H1 (cell line): Measurements from ENCODE around the gene PAX7.

ENCODE experiments used
- CHD2 ChIP-seq: IDR thresholded peaks from 2 replicates; pipeline ENCODE4 v1.6.1; 2012; ENCODE audit warnings: low read length, improper control_type of control experiment
- EZH2 ChIP-seq: fragments of 200-600 bp; sonication (generic); IDR thresholded peaks from 2 replicates; pipeline ENCODE4 v1.7.1; 2012; ENCODE audit warnings: low read depth, mild to moderate bottlenecking, moderate library complexity, low read length, inconsistent platforms; ENCODE audit not compliant: severe bottlenecking
- GABPA ChIP-seq: IDR thresholded peaks from 2 replicates; pipeline ENCODE4 v1.6.1; 2011; ENCODE audit warnings: mild to moderate bottlenecking, low read length, moderate library complexity, borderline replicate concordance; ENCODE audit not compliant: insufficient read depth
- HDAC2 ChIP-seq, 2 experiments: fragments of 300-600 bp in 1 of 2; sonication (generic) in 1 of 2; IDR thresholded peaks; 2 replicates each; pipeline ENCODE4 v1.6.1; 2011 to 2012; ENCODE audit warnings: low read depth in 2 of 2, low read length in 2 of 2, mild to moderate bottlenecking in 2 of 2, moderate library complexity in 2 of 2, borderline replicate concordance in 1 of 2, inconsistent platforms in 1 of 2
- MAFK ChIP-seq: IDR thresholded peaks from 2 replicates; pipeline ENCODE4 v1.6.1; 2012; ENCODE audit warnings: low read depth, mild to moderate bottlenecking, improper control_type of control experiment, low read length
- MAX ChIP-seq: IDR thresholded peaks from 2 replicates; pipeline ENCODE4 v1.6.1; 2012; ENCODE audit warnings: inconsistent platforms
- POLR2A ChIP-seq, 2 experiments: IDR thresholded peaks; 1 replicate in 1 of 2; 2 replicates in 1 of 2; pipeline ENCODE4 v1.6.1; 2011; ENCODE audit warnings: low read depth in 2 of 2, low read length in 2 of 2, mild to moderate bottlenecking in 2 of 2; ENCODE audit errors: control extremely low read depth in 1 of 2
- POLR2AphosphoS5 ChIP-seq: IDR thresholded peaks from 2 replicates; pipeline ENCODE4 v1.6.1; 2011; ENCODE audit warnings: low read depth, low read length
- RAD21 ChIP-seq, 2 experiments: IDR thresholded peaks in 1 of 2; conservative IDR thresholded peaks in 1 of 2; 2 replicates each; pipeline ENCODE4 v1.6.1; 2011; ENCODE audit warnings: low read depth in 2 of 2, low read length in 2 of 2, improper control_type of control experiment in 1 of 2, inconsistent platforms in 1 of 2, mild to moderate bottlenecking in 1 of 2, moderate library complexity in 1 of 2
- SIN3A ChIP-seq, 2 experiments: IDR thresholded peaks in 1 of 2; conservative IDR thresholded peaks in 1 of 2; 2 replicates each; pipeline ENCODE4 v1.6.1; 2011 to 2012; ENCODE audit warnings: low read length in 2 of 2, improper control_type of control experiment in 1 of 2, low read depth in 1 of 2, mild to moderate bottlenecking in 1 of 2
- SP2 ChIP-seq: IDR thresholded peaks from 2 replicates; pipeline ENCODE4 v1.6.1; 2012; ENCODE audit warnings: mild to moderate bottlenecking, low read length, inconsistent platforms
- TCF12 ChIP-seq: IDR thresholded peaks from 2 replicates; pipeline ENCODE4 v1.6.1; 2011; ENCODE audit warnings: low read depth, mild to moderate bottlenecking, low read length
- TF ChIP-seq, protein P1 (sequence below), 3 experiments: IDR thresholded peaks; 1 replicate in 2 of 3; 2 replicates in 1 of 3; pipeline versions ENCODE4 v1.5.1 to v1.6.1; 2011; ENCODE audit warnings: low read length in 3 of 3, mild to moderate bottlenecking in 3 of 3, inconsistent platforms in 2 of 3, low read depth in 1 of 3, moderate library complexity in 1 of 3; ENCODE audit not compliant: insufficient read depth in 1 of 3; ENCODE audit errors: control extremely low read depth in 1 of 3
- TF ChIP-seq, protein P2 (sequence below): IDR thresholded peaks from 2 replicates; pipeline ENCODE4 v1.6.1; 2012; ENCODE audit warnings: low read length, inconsistent platforms

GRCh38 chr1:18750600-18750999, 120.0 kb downstream of the PAX7 start:
- TF ChIP-seq, protein P1, sequence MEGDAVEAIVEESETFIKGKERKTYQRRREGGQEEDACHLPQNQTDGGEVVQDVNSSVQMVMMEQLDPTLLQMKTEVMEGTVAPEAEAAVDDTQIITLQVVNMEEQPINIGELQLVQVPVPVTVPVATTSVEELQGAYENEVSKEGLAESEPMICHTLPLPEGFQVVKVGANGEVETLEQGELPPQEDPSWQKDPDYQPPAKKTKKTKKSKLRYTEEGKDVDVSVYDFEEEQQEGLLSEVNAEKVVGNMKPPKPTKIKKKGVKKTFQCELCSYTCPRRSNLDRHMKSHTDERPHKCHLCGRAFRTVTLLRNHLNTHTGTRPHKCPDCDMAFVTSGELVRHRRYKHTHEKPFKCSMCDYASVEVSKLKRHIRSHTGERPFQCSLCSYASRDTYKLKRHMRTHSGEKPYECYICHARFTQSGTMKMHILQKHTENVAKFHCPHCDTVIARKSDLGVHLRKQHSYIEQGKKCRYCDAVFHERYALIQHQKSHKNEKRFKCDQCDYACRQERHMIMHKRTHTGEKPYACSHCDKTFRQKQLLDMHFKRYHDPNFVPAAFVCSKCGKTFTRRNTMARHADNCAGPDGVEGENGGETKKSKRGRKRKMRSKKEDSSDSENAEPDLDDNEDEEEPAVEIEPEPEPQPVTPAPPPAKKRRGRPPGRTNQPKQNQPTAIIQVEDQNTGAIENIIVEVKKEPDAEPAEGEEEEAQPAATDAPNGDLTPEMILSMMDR (IDR thresholded peaks at IDR 0.05; ENCODE audit: control extremely low read depth in 1 of 3, insufficient read depth in 1 of 3, low read depth in 1 of 3, low read length in 3 of 3) = no peak
- TF ChIP-seq RAD21 (IDR thresholded peaks at IDR 0.05 in 1 of 2, conservative IDR thresholded peaks at IDR 0.05 in 1 of 2; ENCODE audit: low read depth in 2 of 2, low read length in 2 of 2) = no peak
- TF ChIP-seq, protein P2, sequence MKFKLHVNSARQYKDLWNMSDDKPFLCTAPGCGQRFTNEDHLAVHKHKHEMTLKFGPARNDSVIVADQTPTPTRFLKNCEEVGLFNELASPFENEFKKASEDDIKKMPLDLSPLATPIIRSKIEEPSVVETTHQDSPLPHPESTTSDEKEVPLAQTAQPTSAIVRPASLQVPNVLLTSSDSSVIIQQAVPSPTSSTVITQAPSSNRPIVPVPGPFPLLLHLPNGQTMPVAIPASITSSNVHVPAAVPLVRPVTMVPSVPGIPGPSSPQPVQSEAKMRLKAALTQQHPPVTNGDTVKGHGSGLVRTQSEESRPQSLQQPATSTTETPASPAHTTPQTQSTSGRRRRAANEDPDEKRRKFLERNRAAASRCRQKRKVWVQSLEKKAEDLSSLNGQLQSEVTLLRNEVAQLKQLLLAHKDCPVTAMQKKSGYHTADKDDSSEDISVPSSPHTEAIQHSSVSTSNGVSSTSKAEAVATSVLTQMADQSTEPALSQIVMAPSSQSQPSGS = no peak
- TF ChIP-seq MAX = no peak
- TF ChIP-seq HDAC2 (IDR thresholded peaks at IDR 0.05; ENCODE audit: borderline replicate concordance in 1 of 2, low read depth in 2 of 2, low read length in 2 of 2) = no peak
- no peak for TF ChIP-seq POLR2AphosphoS5
- TF ChIP-seq POLR2A (IDR thresholded peaks at IDR 0.05; ENCODE audit: control extremely low read depth in 1 of 2, low read depth in 2 of 2, low read length in 2 of 2) = no peak
- TF ChIP-seq SP2 = no peak
- no peak for TF ChIP-seq TCF12
- TF ChIP-seq MAFK = no peak
- TF ChIP-seq SIN3A (conservative IDR thresholded peaks at IDR 0.05 in 1 of 2, IDR thresholded peaks at IDR 0.05 in 1 of 2; ENCODE audit: low read depth in 1 of 2, low read length in 2 of 2) = no peak
- no peak for TF ChIP-seq GABPA
- no peak for TF ChIP-seq CHD2
- no peak for TF ChIP-seq EZH2
